SK-N-SH (cell line): ENCODE data around the gene ADCY7.

Source experiments
- CTCF ChIP-seq: fragments of 200-600 bp; sonication (generic); IDR thresholded peaks from 2 replicates; pipeline ENCODE4 v1.6.1; 2017; ENCODE audit warnings: antibody characterized with exemption, mild to moderate bottlenecking, moderate library complexity
- EZH2phosphoT487 ChIP-seq: fragments of 200-600 bp; sonication (generic); IDR thresholded peaks from 2 replicates; pipeline ENCODE4 v1.6.1; 2017; ENCODE audit warnings: low read depth, mixed run types, mild to moderate bottlenecking, antibody characterized with exemption, moderate library complexity, borderline replicate concordance
- IRF3 ChIP-seq: fragments of 150-350 bp; IDR thresholded peaks from 2 replicates; pipeline ENCODE4 v1.6.1; 2016; ENCODE audit warnings: mild to moderate bottlenecking, low read depth, low read length
- MAX ChIP-seq: IDR thresholded peaks from 2 replicates; pipeline ENCODE4 v1.4.0; 2012; ENCODE audit warnings: low read depth
- POLR2AphosphoS5 ChIP-seq: IDR thresholded peaks from 2 replicates; pipeline ENCODE4 v1.6.1; 2012; ENCODE audit warnings: low read depth, low read length
- RAD21 ChIP-seq: IDR thresholded peaks from 2 replicates; pipeline ENCODE4 v1.6.1; 2012; ENCODE audit warnings: mild to moderate bottlenecking, low read length
- SMC3 ChIP-seq: IDR thresholded peaks from 2 replicates; pipeline ENCODE4 v1.6.1; 2012; ENCODE audit warnings: low read depth, low read length, improper control_type of control experiment
- TAF1 ChIP-seq: IDR thresholded peaks from 2 replicates; pipeline ENCODE4 v1.6.1; 2012; ENCODE audit warnings: low read depth, mild to moderate bottlenecking, low read length, moderate library complexity, borderline replicate concordance
- USF1 ChIP-seq: IDR thresholded peaks from 2 replicates; pipeline ENCODE4 v1.4.0; 2012; ENCODE audit warnings: low read depth, borderline replicate concordance
- USF2 ChIP-seq: fragments of 150-350 bp; IDR thresholded peaks from 2 replicates; pipeline ENCODE4 v1.6.1; 2017; ENCODE audit warnings: antibody characterized with exemption, low read length, low read depth, borderline replicate concordance
- TF ChIP-seq, protein P1 (sequence below): IDR thresholded peaks from 2 replicates; pipeline ENCODE4 v1.6.1; 2012; ENCODE audit warnings: mild to moderate bottlenecking, low read depth, low read length, moderate library complexity

- TF ChIP-seq CTCF (no peak), POLR2AphosphoS5 (no peak), RAD21 (no peak), MAX (no peak), USF1 (no peak), EZH2phosphoT487 (no peak), USF2 (no peak), SMC3 (no peak), TAF1 (no peak), IRF3 (no peak)
- TF ChIP-seq, protein P1, sequence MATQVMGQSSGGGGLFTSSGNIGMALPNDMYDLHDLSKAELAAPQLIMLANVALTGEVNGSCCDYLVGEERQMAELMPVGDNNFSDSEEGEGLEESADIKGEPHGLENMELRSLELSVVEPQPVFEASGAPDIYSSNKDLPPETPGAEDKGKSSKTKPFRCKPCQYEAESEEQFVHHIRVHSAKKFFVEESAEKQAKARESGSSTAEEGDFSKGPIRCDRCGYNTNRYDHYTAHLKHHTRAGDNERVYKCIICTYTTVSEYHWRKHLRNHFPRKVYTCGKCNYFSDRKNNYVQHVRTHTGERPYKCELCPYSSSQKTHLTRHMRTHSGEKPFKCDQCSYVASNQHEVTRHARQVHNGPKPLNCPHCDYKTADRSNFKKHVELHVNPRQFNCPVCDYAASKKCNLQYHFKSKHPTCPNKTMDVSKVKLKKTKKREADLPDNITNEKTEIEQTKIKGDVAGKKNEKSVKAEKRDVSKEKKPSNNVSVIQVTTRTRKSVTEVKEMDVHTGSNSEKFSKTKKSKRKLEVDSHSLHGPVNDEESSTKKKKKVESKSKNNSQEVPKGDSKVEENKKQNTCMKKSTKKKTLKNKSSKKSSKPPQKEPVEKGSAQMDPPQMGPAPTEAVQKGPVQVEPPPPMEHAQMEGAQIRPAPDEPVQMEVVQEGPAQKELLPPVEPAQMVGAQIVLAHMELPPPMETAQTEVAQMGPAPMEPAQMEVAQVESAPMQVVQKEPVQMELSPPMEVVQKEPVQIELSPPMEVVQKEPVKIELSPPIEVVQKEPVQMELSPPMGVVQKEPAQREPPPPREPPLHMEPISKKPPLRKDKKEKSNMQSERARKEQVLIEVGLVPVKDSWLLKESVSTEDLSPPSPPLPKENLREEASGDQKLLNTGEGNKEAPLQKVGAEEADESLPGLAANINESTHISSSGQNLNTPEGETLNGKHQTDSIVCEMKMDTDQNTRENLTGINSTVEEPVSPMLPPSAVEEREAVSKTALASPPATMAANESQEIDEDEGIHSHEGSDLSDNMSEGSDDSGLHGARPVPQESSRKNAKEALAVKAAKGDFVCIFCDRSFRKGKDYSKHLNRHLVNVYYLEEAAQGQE: no peak
These were observed 47.5 kb downstream of the ADCY7 start for GRCh38 chr16:50313596-50314478.
